Activated CD4-positive, alpha-beta T cell treated with anti-CD3 and anti-CD28 coated beads, Interleukin-2, amount 50 U/mL, for 48 hours (primary cell): ENCODE results near the gene SLC22A15.
"Not testable (repeated sequence)": the region's sequence is repeated elsewhere in the genome, so short reads cannot be mapped to it uniquely, and the experiment has no call there.

Source experiments
- DNase-seq, 2 experiments: peaks; one replicate each; pipeline ENCODE4 v3.0.0-alpha.2; 2020

The SLC22A15 gene

DNA sequence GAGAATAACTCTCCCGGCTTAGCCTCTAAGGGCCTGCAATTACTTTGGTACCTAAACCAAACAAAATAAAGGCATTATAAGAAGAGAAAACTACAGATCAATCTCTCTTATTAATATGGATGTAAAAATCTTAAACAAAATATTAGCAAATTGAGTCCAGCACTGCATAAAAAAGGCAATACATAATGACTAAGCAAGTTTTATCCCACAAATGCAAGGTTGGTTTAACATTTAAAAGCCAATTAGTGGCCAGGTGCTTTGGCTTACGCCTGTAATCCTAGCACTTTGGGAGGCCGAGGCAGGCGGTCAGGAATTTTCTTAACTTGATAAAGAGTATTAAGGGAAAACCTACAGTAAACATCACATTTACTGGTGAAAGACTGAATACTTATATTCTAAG is 67.8 kb downstream of the SLC22A15 start:
- DNase-seq = no peak

- DNase-seq = not testable (repeated sequence)
Observed at GRCh38 chr1:116046933-116047332, 70.6 kb downstream of the SLC22A15 start.

GRCh38 chr1:116051896-116052295 is 75.6 kb downstream of the SLC22A15 start:
- DNase-seq = not testable (repeated sequence)

- no peak for DNase-seq
Observed at GRCh38 chr1:116062201-116062600, 85.9 kb downstream of the SLC22A15 start.

DNA sequence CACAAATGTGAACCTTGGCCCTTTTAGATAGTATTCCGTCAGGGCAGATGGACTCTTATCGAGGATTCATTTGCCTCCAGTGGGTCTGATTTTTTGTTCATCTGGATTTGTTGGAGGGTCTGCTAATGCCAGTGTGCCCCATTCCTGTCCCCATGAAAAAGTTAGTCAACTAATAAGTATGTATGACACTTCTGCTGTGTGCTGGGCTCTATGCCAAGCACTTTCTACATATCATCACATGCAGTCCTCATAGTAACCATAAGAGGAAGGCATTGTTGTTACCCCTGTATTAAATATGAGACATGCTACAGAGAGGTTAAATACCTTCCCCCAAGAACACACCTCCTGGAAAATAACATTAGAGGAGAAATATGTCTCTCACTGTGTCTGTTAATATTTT is 88.3 kb downstream of the SLC22A15 start:
- no peak for DNase-seq

DNA sequence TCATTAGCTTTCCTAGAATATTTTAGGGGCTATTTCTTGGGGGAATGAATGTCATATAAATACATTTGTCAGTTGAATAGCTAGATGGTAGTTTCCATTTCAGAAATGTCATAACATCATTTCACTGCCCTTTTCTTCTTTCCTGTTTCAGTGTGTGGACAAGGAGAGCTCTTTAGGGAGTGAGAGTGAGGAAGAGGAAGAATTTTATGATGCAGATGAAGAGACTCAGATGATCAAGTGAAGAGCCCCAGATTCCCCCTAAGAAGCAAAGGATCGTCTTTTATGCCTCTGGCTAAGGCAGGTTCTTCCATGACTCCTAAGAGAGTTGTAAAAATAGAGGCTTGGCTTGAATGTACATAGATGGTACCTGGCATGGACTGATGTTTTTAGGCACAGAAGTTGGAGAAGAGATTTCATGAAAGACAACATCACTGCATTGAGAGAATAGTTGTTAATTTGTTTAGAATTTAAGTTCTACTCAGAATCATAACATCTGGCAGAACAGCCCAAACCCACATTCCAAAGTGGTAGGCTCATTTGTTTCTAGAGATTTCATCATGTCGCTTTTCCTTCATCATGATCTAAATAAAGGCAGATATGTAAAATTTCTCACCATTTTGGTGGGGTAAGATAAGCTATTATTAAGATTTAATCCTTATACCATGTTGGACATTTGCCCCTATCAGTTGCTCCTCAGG is 90.7 kb downstream of the SLC22A15 start:
- DNase-seq = no peak

GRCh38 chr1:116067566-116067890 is 91.2 kb downstream of the SLC22A15 start:
- DNase-seq = no peak

DNA sequence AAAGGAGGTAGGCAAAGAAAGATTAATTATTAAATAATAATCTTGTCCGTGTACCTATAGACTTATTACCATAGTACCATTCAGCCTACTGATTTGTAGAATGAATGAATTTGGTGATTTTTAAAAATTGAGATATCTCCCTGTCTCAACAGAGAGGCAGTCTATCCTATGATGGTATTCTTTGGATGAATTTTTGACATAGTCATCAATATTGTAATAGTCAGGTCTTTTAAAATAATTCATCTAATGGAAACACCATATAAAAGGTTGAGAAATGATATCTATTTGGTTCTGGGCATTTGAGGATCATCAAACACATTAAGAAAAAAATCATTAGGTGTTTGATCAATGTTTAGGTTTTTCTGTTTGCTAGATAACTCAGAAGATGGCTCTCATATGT is 99.3 kb downstream of the SLC22A15 start:
- DNase-seq = no peak

GRCh38 chr1:116075990-116076389 is 99.7 kb downstream of the SLC22A15 start:
- no peak for DNase-seq

- no peak for DNase-seq
Observed at GRCh38 chr1:116076831-116077230, 100.5 kb downstream of the SLC22A15 start.

GRCh38 chr1:116078699-116079223 is 102.4 kb downstream of the SLC22A15 start:
- no peak for DNase-seq

DNA sequence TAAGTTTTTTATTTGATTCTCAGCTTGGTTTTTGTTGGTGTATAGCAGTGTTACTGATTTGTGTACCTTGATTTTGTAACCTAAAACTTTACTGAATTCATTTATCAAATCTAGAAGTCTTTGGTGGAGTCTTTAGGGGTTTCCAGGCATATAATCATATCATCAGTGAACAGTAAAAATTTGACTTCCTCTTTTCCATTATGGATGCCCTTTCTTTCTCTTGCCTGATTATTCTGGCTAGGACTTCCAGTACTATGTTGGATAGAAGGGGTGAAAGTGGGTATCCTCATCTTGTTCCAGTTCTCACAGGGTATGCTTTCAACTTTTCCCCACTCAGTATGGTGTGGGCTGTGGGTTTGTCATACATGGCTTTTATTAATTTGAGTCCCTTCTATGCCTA is 111.3 kb downstream of the SLC22A15 start:
- no peak for DNase-seq

GRCh38 chr1:116089870-116090269 is 113.6 kb downstream of the SLC22A15 start:
- DNase-seq = no peak

DNA sequence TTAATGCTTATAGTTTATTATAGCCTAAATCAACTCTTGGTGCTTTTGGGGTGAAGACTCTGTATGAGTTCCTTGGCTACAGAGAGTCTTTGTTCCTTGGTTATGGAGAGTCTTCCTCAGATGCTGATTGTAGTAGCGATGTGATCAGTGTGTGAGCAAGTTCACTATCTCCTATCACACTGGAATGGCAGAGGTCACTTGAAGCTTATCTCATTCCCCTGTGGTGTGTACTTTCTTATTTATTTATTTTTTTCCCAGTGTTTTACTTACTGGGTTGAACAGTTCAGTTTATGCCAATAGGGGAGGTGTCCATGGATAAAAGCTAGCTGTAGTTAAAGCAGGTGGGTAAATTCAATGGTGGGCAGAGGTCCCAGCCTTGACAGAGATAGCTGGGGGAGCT is 114.8 kb downstream of the SLC22A15 start:
- no peak for DNase-seq

- DNase-seq = no peak
Observed at GRCh38 chr1:116092752-116093489, 116.6 kb downstream of the SLC22A15 start.

DNA sequence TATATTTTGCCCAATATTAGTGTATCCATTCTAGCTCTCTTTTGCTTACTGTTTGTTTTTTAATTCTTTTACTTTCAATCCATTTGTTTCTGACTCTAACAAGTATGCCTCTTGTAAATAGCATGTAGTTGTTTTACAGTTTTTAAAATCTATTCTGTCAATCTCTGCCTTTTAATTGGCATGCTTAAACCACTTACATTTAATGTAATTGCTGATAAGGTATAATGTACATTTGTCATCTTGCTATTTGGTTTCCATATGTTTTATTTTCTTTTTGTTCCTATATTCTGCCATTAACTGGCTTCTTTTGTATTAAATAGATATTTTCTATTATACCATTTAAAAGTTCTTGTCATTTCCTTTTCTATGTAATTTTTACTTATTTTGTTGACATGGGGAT is 118.7 kb downstream of the SLC22A15 start:
- DNase-seq = no peak

DNA sequence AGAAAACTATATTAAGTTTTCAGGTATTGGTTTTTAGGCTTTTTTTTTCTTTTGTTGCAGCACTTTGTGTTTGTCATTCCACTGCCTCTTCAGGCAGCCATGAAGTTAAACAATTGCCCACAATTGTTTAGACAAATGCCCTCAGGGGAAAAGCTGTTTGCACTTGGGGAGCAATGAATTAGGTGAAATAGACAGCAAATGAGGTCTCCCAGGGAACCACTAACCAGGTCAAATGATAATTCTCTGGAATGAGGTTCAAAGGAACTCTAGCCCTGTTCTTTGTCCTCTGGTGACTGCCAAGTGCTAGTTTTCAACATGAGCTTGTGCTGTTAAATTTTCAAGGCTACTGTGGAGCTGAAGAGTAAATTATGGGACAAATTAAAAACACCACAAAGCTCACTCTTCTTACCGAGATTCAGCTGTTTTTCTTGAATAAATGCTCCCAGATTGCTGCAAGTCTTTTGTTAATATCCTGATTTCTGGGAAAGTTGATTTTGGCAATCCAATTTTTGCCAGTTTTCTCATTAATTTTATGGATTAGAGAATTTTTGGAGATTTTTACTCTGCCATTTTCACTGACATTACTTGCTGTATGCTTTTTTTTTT is 119.8 kb downstream of the SLC22A15 start:
- DNase-seq = no peak

DNA sequence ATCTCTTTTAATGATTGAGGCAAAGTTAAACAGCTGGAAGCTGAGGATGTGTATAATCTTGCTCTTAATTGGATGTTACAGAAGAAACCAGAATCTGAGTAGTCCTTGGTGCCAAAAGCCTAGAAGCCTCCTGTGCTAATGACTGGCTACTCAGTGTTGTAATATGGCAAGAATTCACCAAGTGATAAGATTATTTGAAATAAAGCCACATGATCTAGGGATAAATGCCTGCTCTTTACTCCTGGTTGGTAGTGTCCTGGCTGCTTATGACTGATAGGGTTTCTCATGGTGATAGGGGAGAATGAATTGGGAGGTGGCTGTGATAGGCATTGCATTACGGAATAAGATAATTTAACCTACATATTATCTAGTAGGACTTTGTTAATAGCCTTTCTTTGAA is 121.3 kb downstream of the SLC22A15 start:
- DNase-seq = no peak

- no peak for DNase-seq
Observed at GRCh38 chr1:116099379-116099778, 123.1 kb downstream of the SLC22A15 start.

DNA sequence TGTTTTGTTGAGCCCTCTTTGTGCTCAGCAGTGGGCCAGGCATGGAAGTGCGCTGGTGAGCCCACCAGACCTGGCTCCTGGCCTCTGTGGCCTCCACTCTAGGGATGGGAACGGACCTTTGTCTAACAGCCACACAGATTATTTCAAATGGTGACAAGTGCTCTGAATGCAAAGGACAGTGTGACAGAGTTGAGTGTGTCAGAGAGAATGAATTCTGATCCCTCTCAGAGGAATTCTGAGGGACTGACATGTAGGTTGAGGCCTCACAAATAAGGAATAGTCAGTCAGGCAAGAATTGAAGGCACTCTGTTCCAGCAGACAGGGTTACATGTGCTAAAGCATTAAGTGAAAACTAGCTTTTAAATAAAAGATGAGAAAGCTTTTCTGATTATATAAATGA is 123.6 kb downstream of the SLC22A15 start:
- no peak for DNase-seq

GRCh38 chr1:116104667-116105066 is 128.4 kb downstream of the SLC22A15 start:
- no peak for DNase-seq

DNA sequence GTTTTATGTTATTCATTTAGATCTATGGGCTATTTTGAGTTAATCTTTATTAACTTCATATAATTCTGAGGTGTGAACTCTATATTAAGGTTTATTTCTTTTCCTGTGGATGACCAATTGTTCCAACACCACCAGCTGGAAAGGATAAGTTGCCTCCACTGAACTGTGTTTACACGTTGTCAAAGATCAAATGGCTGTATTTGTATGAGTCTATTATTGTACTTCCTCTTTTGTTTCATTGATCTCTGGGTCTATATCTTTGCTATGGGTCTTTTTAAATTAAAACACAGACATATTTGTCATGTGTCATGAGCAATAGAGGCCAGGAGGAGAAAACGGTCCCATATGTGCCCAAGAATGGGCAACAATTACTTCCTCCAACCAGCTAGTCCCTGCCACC is 129.7 kb downstream of the SLC22A15 start:
- DNase-seq = no peak

- no peak for DNase-seq
Observed at GRCh38 chr1:116106646-116107045, 130.3 kb downstream of the SLC22A15 start.

- no peak for DNase-seq
Observed at GRCh38 chr1:116107371-116107770, 131.1 kb downstream of the SLC22A15 start.
